Measurements from ENCODE around the gene KDM5B.
A peak's percentile ranks its signal among the peaks of the same experiment; 100 is the strongest.
"Not testable (repeated sequence)": the region's sequence is repeated elsewhere in the genome, so short reads cannot be mapped to it uniquely, and the experiment has no call there.

The KDM5B gene

DNA sequence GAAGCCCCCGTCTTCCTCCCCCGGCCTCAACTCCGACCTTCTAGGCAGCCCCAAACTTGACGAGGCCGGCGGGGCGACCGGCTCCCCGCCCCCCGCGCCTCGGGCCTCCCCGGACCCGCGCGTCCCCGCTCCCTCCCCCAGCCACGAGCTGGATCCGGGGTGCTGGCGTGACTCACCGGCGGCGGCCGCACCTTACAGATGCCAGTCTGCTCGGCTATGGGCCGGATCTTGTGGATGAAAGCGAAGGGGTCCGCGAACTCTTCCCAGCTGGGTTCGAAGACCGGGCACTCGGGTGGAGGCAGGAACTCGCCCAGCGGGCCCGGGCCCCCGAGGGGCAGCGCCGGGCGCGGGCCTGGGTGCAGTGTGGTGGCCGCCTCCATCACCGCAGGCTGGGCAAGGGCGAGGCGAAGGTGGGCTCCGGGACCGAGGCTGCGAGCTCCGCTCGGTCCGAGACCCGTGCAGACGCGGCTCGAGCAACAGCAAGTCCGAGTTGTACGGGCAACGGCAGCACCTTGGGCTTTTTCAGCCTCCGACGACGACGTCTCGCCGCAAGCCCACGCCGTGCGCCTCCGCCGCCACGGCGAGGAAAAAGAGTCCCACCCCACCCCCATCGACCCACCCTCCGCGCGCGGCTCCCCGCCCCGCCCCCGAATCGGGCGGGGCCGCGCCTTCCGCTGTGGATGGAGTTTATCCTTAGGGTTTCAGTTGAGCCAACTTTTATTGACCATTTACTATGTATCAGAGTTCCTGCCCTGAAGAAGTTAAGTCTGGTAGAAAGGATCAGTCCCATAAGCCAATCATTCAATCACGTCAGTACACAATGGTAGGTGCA is at the start of gene KDM5B:
Gene KDM5B (minus strand): TSS at position 496 of the 832 bp plus-strand sequence. CDS start 116 bp downstream, at position 380.
- peak; percentile 28 to 46 (median 38) for DNase-seq

DNA sequence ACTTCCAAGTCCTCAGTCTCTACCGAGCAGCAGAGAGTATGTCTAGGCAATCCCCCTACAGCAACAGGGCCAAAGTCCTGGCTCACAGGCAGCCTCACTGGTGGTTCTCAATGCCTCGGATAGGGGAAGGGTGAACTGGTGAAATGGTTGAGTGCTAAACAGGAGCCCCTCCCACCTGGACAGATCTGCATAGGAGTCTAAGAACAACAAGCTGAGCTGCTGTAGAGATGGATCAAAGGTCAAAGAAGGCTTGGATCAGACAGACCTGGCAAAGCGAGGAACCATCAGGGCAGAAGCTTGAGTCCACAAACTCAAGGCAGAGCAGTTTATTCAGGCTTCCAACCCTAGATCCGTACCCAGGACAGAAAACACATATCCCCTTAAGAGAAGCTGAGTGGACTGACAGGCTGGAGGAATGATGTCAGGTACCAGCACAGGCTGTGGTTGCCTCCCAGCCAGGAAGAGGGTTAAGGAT is 49.0 kb upstream of the KDM5B start:
- no peak for DNase-seq

DNA sequence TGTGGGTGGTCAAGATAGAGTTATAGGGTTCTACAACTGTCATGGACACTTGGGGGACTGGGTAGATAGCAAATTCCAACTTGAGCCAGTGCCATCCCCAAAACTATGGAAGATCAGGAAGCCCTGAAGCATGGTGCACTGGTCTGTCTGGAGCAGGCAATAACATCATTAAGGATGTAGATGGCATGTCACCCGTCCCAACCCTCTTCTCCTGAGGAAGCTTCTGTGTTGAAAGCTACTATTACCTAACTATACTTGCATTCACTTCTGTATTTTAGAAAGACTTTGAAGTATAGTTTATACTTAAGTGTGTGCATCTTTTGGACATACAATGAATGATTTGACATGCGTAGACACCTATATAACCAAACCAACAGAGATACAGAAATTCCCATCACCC is 47.8 kb upstream of the KDM5B start:
- DNase-seq = no peak

DNA sequence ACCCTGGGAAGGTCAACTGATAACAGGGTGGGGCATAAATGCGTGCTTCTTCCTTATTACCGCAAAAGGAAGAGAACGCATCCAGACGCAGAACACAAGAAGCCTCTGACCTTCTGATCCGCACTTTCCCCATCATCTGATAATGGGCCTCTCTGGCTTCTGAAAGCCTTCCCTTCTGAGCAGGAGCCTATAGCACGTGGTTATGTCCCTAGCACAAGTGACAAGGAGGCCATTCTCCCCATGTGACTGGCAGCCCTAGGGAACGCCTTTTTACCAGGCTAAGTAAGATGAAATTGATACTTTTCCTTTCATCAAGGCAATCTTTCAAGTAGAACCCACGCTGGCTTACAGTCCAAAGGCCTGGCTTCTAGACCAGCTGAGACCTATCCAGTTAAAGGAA is 46.6 kb upstream of the KDM5B start:
- no peak for DNase-seq

DNA sequence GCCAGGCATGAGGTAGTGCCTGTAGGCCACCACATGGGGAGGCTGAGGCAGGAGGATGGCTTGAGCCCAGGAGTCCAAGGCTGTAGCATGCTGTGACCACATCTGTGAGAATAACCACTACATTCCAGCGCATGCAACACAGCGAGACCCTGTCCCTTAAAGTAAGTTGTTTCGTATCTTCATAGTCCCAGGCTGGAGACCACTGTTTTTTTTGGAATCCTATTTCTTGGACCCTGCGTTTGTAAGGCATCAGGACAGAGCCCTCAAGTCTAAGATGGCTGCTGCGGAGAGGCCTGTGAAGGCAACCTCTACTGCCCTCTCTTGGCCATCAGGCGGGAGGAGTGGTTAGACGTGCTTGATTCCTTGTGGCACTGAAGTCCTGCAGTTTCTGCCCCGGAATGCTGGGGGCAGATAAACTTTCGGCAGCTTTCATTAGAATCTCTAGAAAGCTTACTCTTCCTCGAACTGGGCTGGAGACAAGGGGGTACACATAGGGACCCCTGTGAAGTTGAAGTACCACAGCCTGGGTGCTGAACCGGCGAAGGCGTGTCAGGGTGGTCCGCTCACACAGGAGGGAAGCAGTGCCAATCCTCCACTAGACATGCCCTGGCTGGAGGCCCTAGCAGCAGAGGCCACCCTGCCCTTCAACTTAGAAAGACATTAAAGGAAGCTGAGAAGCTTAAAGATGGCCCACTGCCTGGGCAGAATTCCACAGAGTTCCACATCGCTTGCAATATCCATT is 44.1 kb upstream of the KDM5B start:
- DNase-seq = peak in 1 of 4 experiments; percentile 7

DNA sequence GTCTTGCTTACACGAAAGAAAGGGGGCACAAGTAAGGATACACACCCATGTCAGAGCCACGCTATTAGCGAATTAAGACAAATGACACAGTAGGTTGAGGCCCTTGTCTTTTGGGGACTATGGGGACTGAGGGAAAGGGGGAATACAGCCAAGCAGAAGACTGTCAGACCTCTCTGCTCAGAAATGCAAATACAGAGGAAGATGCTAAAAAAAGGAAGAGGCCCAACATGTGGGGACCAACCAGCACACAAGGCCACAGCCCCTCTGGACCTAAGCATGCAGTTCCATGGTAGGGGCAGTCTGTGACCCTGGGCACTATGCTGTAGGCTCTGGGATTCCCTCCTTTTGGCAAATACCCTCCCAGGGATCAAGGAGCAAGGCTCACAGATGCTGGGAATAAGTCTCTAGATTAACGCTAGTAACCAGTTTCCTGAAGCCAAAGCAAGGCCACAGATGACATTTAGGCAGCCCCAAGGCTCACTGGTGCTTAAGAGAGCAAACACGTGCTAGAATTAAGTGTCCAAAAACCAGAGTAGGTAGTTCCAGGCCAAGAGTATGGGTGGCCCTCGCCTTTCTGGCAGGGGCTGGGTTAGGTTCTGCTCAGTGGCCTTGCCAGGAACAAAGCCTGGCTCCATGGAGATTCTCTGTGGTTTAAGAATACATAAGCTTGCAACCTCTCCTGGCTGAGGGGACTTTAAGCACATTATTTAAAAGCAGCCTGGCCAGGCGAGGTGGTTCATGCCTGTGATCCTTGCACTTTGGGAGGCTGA is 42.6 kb upstream of the KDM5B start:
- no peak for DNase-seq

DNA sequence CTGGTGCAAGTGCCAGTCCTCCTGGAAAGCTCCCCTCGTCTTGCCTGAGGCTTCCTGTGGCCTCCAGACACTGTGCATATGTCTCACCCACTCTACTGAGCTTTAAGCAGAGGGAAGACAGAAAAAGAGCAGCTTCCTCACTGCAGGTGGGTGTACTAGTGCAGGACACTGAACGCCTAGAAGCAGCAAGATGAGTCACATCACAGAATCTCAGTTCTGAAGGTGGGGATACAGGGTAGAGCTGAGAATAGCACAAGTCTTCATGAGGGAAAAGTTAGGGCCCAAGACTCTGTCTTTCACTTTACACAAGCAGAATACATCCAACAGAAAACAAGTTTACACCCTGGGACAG is 39.9 kb upstream of the KDM5B start:
- DNase-seq = no peak

DNA sequence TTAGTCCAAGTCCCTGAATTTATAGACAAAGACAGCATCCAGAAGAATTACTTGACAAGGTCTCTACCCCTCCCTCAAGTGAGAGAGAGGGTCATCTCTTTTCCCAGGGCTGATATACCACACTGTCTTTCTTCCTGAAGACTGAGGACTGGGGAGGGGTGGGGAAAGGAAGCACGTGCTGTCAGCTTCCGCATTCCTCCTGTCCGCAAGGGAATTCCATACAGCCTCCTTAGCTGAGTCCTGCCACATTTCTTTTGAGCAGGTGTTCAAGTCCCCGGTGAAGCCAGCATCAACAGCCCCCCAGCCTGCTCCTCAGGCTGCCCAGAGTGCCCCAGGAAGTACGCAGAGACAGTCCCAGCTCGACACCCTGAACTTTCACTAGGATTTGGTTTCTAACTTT is 36.7 kb upstream of the KDM5B start:
- no peak for DNase-seq

DNA sequence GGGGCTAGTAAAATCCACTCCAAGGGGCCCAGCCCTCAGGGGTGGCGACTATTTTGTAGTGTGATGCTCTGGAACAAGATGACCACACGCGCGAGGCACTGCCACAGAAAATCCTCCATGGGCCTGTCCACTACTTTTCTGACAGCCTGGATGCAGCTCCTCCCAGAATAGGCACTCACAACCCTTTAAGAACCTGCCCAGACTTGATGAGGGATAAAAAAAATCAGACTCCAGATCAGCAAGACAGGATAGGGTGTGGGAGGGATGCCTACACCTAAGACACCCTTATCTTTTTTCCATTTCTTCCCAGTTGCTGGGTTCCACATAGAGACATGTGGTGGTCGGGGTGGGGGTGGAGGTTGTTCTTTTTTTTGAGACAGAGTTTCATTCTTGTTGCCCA is 36.0 kb upstream of the KDM5B start:
- no peak for DNase-seq

DNA sequence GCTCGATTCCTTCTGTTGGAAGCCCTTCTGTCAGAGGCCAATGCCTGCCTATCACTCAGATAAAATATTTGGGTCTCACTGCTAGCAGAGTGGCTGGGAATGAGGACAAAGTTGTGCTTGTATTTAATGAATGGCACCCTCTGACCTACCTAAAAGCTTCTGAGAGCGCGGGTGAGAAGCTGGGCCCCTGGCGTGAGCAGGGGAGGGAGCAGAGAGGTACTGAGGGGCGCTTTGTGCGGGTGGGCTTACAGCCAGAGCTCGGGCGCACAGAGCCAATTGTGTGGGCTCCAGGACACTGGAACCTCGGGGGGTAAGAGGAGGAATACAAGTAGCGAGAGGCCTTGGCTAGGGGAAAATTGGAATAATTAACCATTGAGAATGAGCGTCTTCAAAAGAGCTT is 34.9 kb upstream of the KDM5B start:
- no peak for DNase-seq

DNA sequence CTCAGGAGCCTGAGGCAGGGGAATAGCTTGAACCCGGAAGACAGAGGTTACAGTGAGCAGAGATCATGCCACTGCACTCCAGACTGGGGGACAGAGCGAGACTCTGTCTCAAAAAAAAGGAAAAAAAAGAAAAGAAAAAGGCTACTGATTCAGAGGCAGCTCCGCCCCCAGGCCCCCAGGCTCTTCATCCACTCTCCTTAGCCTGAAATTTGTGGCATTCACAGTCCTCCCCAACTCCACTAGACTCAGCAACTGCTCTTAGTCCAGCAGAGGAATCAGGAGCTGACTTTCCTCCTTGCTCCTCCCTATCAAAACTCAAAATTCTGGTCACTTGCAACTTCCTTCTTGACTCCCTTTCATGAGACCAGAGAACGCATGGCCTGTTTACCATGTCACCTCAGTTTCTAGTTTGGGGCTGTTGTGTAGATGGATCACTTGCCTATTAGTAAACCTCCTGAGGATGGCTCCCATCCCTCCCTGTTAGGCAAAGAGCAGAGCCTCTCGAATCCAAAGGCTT is 29.6 kb upstream of the KDM5B start:
- no peak for DNase-seq

DNA sequence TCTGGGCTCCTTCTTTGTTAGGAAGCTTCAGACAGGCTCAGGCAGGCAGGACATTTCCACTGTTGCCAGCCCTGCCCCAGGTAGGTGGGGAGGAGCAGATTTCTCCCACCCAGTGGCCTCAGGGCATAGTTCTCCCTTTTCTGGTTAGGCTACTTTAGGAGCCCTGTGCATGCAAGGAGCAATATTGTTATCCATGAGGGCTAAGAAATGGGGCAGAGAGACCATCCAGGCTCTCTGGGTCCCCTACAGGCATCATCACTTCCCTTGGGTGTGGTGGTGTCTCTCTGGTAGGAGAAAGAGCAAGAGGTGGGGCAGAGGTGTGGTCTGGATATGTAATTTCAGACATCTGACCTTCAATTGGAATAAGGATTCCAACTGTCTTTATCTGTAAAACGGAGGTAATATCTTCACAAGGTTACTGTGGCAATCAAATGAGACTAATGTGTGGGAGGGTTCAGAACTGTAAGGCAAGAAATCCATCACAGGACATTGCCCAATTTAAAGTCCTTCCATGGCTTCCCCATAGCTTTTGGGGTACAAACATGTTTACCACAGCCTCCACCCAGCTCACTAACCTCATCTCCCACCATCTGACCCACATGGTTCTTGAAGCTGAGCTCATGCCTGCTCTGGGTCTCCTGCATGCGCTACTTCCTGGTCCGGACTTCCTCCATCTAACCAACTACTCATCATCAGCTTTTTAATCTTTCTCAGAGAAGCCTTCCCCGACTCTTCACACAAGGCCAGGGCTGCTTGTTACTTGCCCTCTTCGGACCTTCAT is 28.6 kb upstream of the KDM5B start:
- no peak for DNase-seq

DNA sequence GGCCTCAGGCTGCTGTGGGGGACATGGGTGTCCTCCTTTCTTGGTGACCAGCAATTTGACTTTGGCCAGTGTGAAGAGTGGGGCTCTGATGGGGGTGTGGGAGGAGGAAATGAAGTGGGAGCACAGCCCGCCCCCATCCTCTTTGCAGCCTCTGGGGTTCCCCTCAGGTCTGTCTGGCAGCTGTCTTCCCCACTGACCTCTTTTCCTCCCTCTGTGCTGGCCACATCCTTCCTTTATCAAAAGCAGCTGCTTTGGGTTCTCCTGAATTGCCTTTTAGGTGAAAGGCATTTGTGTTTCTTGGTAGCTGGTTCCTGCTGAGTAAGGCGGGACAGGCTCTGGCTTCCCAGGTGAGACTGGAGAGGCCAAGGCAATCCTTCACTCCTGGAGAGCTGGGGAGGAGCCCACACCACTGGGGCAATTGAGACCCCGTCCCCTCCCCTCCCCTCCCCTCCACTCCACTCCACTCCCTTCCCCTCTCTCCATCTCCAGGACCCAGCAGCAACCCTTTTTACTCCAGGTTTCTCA is 27.4 kb upstream of the KDM5B start:
- DNase-seq = no peak

DNA sequence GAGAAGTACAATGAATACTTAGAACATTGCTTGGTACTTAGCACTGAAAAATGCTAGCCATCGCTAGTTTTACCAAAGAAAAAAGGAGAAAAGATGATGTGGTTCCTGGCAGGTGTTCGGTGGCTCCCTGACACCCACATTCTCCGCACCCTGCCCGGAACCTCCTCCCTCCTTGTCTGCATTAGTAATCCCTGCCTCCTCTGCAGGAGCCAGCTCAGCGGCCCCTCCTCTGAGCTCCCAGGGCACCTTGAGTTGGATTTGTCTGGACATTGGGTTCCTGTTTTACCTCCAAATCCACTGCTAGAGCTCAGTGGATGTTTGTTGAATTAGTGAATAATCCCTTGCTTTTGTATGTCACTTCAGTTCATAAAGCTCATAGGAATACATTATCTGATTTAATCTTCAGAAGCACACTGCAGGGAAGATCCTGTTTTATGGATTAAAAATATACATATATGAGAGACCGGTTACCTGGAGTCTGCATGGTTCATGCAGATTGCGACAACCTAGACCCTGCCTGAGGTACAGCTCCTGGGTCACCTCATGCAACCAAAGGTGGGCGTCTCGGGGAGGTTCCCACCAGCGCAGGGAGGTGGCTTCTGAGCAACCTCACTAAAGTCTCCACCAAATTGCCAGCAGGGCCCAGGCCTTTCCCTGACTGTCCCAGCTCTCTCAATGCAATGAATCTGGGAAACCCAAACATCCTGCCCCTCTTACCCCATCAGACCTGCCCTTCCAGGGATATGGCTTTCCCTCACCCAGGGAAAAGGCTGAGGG is 26.7 kb upstream of the KDM5B start:
- DNase-seq = no peak

DNA sequence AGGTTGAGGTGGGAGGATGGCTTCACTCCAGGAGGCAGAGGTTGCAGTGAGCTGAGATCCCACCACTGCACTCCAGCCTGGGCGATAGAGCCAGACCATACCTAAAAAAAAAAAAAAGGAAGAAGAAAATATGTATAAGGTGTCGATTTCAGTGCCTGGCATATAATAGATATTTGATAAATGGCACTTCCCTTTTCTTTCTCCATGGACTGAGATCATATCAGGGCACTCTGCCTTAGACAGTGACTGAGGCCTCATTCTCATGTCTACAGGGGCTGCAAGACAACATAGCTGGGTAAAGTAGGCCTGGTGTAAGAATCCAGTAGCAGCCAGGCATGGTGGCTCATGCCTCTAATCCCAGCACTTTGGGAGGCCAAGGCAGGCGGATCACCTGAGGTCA is 23.7 kb upstream of the KDM5B start:
- no peak for DNase-seq

DNA sequence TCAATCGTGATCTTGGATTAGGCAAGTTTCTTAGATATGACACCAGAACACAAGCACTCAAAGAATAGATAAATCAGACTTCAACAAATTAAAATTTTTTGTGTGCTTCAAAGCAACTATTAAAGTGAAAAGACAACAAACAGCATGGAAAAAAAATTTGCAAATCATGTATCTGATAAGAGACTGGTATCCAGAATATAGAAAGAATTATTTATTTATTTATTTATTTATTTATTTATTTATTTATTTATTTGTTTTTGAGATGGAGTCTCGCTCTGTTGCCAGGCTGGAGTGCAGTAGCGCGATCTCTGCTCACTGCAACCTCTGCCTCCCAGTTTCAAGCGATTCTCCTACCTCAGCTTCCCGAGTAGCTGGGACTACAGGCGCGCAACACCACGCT is 21.0 kb upstream of the KDM5B start:
- not testable (repeated sequence) for DNase-seq

DNA sequence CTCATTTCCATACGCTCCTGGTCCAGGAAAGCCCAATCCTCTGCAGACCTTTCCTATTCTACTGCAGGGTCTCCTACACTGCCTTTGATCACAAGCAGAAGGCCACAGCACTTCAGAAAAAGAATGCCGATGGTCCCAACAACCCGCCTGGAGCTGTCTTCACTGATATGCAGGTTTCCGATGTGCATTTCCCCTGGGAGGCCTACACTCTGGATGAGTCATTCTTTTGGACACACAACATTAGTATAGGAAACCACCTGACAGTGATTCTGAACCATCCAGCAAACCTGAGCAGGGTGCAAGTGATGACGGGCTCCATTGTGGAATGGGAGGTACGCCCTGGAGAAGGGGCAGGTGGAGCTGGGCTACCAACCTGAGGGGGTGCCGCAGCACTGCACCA is 17.5 kb upstream of the KDM5B start:
- DNase-seq = no peak

DNA sequence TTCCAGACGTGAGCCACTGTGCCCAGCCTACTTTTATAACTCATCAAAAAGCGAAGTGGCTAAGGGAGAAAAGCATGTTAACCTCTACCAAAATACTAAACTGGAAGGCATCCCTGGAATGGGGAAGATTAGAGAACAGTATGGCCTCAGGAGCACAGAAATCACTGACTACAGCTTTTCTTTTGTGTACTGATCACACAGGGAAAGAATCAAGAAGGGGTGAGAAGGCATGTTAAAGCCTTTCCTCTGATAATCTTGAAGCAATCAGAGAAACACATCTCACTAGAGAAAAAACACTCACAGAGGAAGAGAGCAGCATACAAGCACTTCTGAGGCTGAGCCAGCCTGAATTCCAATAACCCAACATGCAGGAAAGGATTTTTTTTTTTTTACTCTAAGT is 13.2 kb upstream of the KDM5B start:
- no peak for DNase-seq

DNA sequence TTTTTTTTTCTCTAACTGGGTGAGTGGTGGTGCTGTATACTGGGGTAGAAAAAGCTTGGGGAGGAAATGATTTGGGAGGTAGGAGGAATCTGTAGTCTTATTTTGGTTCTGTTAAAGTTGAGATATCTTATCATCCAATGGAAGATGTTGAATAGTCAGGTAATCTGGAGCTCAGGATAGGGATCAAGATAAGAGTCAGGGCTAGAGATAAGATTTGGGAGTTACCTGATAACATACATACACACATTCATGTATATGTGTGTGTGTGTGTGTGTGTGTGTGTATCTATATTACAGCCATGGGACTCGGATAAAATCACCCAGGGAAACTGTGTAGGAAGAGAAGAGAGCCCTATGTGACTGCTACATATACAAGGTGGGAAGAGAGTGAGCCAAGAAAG is 10.6 kb upstream of the KDM5B start:
- DNase-seq = no peak

DNA sequence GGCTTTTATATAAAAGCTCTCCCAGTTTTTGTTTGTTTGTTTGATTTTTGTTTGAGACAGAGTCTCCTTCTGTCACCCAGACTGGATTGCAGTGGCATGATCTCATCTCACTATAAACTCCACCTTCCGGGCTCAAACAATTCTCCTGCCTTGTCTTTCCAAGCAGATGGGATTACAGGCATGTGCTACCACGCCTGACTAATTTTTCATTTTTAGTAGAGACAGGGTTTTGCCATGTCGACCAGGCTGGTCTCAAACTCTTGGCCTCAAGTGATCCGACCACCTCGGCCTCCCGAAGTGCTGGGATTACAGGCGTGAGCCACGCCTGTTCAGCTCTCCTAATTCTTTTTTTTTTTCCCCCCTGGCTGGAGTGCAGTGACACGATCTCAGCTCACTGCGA is 6.9 kb upstream of the KDM5B start:
- DNase-seq = no peak
